Activated CD4-positive, alpha-beta memory T cell treated with anti-CD3 and anti-CD28 coated beads for 36 hours (primary cell): ENCODE results near the gene CARD14. TPM values are rescaled to one million over a fixed set of nuclear protein-coding genes. Genes with fewer than 3 reads are reported as not detected.

Experiments
- CTCF ChIA-PET: fragments of 350-600 bp; sonication (Branson Sonifier 250); formaldehyde crosslinking; loops from one replicate; lab custom pipeline; 2021; ENCODE audit warnings: antibody characterized with exemption, inconsistent platforms; lab: Charles Lee
- POLR2A ChIA-PET: fragments of 350-600 bp; sonication (Branson Sonifier 250); formaldehyde crosslinking; loops from one replicate; lab custom pipeline; 2021; ENCODE audit warnings: antibody characterized with exemption; lab: Charles Lee
- DNase-seq: peaks from one replicate; pipeline ENCODE4 v3.0.0-alpha.2; 2020
- H3K27ac Mint-ChIP-seq: one replicate; pipeline ENCODE4 v1.8.0; 2021; ENCODE audit warnings: mixed read lengths
- H3K27me3 Mint-ChIP-seq: one replicate; pipeline ENCODE4 v1.8.0; 2021; ENCODE audit warnings: mixed read lengths
- H3K36me3 Mint-ChIP-seq: one replicate; pipeline ENCODE4 v1.8.0; 2021; ENCODE audit warnings: mixed read lengths
- H3K4me1 Mint-ChIP-seq: one replicate; pipeline ENCODE4 v1.8.0; 2021; ENCODE audit warnings: low read depth, mixed read lengths
- H3K4me3 Mint-ChIP-seq: one replicate; pipeline ENCODE4 v1.8.0; 2021; ENCODE audit warnings: mild to moderate bottlenecking, mixed read lengths
- H3K9me3 Mint-ChIP-seq: one replicate; pipeline ENCODE4 v1.8.0; 2021; ENCODE audit warnings: mixed read lengths
- intact Hi-C: fragments of 100-400 bp; cut with micrococcal nuclease; formaldehyde crosslinking; loops from one replicate; pipeline ENCODE4 v1.15.1; 2023
- total RNA-seq, 2 experiments: library from RNA; stranded (reverse); gene quantifications; one replicate each; pipeline ENCODE4 v1.2.3, GENCODE V29; 2021

Gene CARD14
- total RNA-seq, 2 experiments from 2014 or later, result not detected

DNA sequence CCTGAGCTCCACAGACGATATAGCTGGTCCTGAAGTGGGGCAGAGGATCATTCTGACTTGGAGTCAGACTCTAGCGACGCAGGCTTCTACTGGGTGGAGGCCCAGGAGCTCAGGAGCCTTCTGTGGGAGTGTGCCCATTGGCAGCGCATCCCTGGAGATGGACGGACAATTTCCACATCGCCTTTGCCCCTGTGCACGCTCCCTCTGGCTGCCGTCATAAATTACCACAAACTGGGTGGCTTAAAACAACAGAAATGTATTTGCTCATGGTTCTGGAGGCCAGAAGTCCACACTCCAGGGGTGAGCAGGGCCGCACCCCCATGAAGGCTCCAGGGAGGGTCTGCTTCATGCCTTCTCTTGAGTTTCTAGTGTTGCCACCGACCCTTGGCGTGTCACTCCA, 6.9 kb downstream of the CARD14 start:
- H3K36me3 Mint-ChIP-seq, result no peaks in the 10 kb centered on the region
- peaks cover 2% of the 10 kb centered on the region for H3K27me3 Mint-ChIP-seq
- ChIA-PET POLR2A (no interaction called here), CTCF (no interaction called here)
- no peak overlapping the region for H3K27ac Mint-ChIP-seq
- no peaks in the 10 kb centered on the region for H3K9me3 Mint-ChIP-seq
- no peak for DNase-seq
- H3K4me3 Mint-ChIP-seq, result no peak overlapping the region
- H3K4me1 Mint-ChIP-seq, result no peaks in the 10 kb centered on the region
- intact Hi-C loops, result no loop called here

DNA sequence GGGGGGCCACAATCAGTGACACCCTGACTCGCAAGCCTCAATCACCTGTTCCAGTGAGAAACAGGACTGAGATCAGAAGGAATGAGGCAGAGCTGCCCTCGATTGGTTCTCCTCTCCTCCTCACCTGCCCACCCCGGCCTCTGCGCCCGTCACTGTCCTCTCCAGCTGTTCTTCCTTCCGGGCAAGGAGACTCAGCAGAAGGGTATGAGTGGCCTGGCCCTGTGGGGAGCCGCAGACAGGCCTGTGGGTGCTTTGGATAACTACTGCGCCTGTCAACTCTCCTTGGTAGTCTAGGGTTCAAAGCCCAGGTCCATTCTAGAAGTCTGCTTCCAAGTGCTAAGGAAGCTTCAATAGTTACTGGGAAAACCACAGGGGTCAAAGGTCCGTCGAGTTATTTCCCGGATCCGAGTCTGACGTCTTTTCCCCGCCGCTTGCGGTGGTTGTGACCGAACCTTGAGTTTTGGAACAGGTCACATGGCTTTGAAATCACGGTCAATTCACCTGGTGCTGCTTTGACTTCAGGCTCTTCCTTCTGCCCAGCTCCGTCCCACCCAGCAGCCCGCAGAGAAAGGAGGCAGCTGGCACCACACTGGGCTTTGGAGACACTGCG, 8.3 kb downstream of the CARD14 start:
- intact Hi-C loops, result no loop called here
- Mint-ChIP-seq H3K9me3 (no peaks in the 10 kb centered on the region), H3K36me3 (no peaks in the 10 kb centered on the region), H3K4me3 (no peak overlapping the region), H3K27ac (no peak overlapping the region), H3K27me3 (peaks cover 4% of the 10 kb centered on the region), H3K4me1 (no peaks in the 10 kb centered on the region)
- DNase-seq, result no peak
- CTCF ChIA-PET, result no interaction called here
- POLR2A ChIA-PET, result no interaction called here

DNA sequence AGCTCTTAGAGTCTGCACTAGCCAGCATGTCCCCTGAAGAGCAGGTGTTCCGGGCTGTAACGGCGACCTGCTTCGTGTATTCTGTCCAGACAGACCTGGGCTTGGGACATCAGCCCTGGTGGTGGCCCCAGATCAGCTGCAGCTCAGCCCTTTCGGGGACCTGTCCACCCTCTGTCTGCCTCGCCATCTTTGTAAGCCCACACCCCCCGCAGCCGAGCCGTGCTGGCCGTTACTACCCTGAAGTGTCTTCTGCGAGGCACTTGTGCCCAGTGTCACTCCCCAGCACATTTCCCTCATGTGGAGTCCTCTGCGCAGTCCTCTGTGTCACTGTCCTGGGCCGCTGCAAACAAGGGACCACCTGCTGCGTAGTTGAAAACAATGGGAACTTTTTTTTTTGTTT, 10.4 kb downstream of the CARD14 start:
- no peak for DNase-seq
- intact Hi-C loops, result no loop called here
- CTCF ChIA-PET, result no interaction called here
- H3K4me1 Mint-ChIP-seq, result no peaks in the 10 kb centered on the region
- POLR2A ChIA-PET, result no interaction called here
- peaks cover 4% of the 10 kb centered on the region for H3K27me3 Mint-ChIP-seq
- no peaks in the 10 kb centered on the region for H3K36me3 Mint-ChIP-seq
- H3K9me3 Mint-ChIP-seq, result no peaks in the 10 kb centered on the region
- H3K27ac Mint-ChIP-seq, result no peak overlapping the region
- H3K4me3 Mint-ChIP-seq, result no peak overlapping the region

DNA sequence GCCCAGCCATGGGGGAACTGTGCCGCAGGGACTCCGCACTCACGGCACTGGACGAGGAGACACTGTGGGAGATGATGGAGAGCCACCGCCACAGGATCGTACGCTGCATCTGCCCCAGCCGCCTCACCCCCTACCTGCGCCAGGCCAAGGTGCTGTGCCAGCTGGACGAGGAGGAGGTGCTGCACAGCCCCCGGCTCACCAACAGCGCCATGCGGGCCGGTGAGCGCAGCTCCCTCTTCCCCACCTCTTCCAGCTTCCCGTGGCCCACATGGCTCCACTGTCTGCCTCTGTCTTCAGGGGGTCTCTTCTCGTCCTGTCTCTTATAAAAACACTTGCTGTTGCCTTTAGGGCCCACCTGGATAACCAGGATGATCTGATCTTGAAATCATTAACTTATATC, 11.6 kb downstream of the CARD14 start:
- H3K27me3 Mint-ChIP-seq, result peaks cover 4% of the 10 kb centered on the region
- H3K36me3 Mint-ChIP-seq, result no peaks in the 10 kb centered on the region
- POLR2A ChIA-PET, result interaction anchor here (0.6 kb wide), 1 partner anchor 92 kb away, joined by 3 read pairs; no protein-coding TSS in a partner anchor
- CTCF ChIA-PET, result interaction anchor here (0.6 kb wide), 1 partner anchor 359 kb away, joined by 3 read pairs; no protein-coding TSS in a partner anchor
- H3K4me1 Mint-ChIP-seq, result no peaks in the 10 kb centered on the region
- no peak overlapping the region for H3K27ac Mint-ChIP-seq
- no peak for DNase-seq
- no peak overlapping the region for H3K4me3 Mint-ChIP-seq
- intact Hi-C loops, result no loop called here
- no peaks in the 10 kb centered on the region for H3K9me3 Mint-ChIP-seq

DNA sequence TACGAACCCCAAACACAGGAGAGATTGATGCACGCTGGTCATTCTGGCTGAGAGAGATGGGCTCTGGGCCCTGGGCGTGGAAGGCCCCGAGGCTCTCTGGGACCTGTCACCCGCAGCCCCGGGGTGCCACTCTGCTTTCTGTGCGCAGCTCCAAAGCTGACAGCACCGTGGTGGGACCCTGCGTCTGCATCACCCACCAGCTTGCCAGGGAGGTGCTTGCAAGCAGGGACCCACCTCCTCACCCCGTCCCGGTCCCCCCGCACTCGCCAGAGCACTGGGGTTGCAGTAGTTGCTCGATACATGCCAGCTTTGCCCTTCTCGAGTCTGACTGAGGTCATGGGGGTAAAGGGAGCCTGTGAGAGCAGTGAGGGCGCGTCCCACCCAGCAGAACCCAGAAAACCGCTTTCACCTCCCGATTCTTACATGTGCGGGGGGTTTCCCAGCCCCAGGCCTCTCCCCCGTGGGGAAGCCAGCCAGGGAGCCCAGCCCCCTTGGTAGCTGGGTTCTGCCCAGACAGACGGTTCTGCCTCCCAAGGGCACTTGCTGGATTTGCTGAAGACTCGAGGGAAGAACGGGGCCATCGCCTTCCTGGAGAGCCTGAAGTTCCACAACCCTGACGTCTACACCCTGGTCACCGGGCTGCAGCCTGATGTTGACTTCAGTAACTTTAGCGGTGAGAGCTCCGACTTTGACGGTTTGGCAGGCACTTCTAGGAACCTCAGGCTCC, 12.5 kb downstream of the CARD14 start:
- POLR2A ChIA-PET, result no interaction called here
- CTCF ChIA-PET, result interaction anchor here (1.3 kb wide), 1 partner anchor 13 kb away, joined by 4 read pairs; no protein-coding TSS in a partner anchor

DNA sequence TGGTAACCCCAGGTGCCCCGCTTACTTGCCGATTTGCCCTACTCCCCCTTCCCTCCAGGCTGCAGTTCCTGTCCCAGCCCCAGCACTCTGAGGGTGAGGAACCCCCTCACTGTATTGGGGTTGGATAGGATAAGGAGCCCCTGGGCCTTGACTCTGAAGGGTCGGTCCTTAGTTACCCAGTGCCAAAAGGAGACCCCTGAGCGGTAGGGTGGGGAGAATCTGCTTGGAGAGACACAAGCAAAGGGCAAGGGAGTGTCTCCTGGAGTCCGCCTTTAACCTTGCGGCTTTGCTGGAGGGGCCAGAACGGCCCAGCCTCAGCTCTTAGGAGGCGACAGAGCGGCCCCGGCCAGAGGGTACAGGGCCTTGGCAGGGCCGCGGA, 13.0 kb downstream of the CARD14 start:
- Mint-ChIP-seq H3K27me3 (peaks cover 4% of the 10 kb centered on the region), H3K4me1 (no peaks in the 10 kb centered on the region), H3K36me3 (no peaks in the 10 kb centered on the region), H3K4me3 (no peak overlapping the region), H3K27ac (no peak overlapping the region), H3K9me3 (no peaks in the 10 kb centered on the region)
- intact Hi-C loops, result no loop called here
- DNase-seq, result no peak
- ChIA-PET POLR2A (no interaction called here), CTCF (interaction anchor here (1.3 kb wide), 1 partner anchor 13 kb away, joined by 4 read pairs; no protein-coding TSS in a partner anchor)

More for the DNA sequence above, 12.5 kb downstream of the CARD14 start:
- Mint-ChIP-seq H3K4me3 (no peak overlapping the region), H3K4me1 (no peaks in the 10 kb centered on the region), H3K27ac (no peak overlapping the region), H3K36me3 (no peaks in the 10 kb centered on the region), H3K27me3 (peaks cover 4% of the 10 kb centered on the region), H3K9me3 (no peaks in the 10 kb centered on the region)
- intact Hi-C loops, result no loop called here
- no peak for DNase-seq

DNA sequence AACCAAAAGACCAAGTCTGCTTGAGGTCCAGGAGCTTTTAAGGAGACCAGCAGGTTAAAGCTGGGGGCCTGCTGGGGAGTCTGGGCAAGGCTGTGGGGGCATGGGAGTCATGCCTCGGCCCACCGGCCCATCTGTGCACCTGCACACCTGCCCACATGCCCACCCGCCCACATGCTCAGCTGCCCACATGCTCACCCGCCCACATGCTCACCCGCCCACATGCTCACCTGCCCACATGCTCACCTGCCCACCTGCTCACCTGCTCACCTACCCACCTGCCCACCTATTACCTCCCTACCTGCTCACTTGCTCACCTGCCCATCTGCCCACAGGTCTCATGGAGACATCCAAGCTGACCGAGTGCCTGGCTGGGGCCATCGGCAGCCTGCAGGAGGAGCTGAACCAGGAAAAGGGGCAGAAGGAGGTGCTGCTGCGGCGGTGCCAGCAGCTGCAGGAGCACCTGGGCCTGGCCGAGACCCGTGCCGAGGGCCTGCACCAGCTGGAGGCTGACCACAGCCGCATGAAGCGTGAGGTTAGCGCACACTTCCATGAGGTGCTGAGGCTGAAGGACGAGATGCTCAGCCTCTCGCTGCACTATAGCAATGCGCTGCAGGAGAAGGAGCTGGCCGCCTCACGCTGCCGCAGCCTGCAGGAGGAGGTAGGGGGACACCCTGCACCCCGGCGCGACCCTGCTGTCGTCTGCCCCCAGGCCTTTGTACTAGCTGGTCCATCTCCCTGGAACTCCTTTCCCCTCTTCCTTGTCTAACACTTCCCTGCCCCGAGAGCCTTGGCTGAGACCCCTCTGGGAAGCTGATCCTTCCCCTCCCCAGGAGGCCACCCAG, 14.0 kb downstream of the CARD14 start:
- Mint-ChIP-seq H3K36me3 (no peaks in the 10 kb centered on the region), H3K27ac (no peak overlapping the region), H3K4me3 (no peak overlapping the region), H3K27me3 (peaks cover 4% of the 10 kb centered on the region), H3K9me3 (no peaks in the 10 kb centered on the region), H3K4me1 (no peaks in the 10 kb centered on the region)
- CTCF ChIA-PET, result interaction anchor here (1.1 kb wide), 1 partner anchor 13 kb away, joined by 3 read pairs; no protein-coding TSS in a partner anchor
- no peak for DNase-seq
- POLR2A ChIA-PET, result no interaction called here
- intact Hi-C loops, result no loop called here

DNA sequence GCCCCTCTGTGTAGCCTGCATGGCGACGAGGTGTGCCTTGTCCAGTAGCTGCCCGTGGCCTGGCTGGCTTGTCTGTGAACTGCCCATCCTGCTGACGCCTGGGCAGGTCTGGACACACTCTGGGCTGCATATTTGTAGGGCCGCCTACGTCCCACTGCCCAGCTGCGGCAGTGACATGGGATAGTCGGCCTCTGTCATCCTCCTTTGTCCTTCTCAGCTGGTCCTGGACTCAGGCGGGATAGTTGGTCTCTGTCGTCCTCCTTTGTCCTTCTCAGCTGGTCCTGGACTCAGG, 14.5 kb downstream of the CARD14 start:
- Mint-ChIP-seq H3K9me3 (no peaks in the 10 kb centered on the region), H3K4me1 (no peaks in the 10 kb centered on the region), H3K36me3 (no peaks in the 10 kb centered on the region), H3K4me3 (no peak overlapping the region), H3K27me3 (peaks cover 4% of the 10 kb centered on the region), H3K27ac (no peak overlapping the region)
- ChIA-PET POLR2A (no interaction called here), CTCF (interaction anchor here (1.1 kb wide), 1 partner anchor 12 kb away, joined by 3 read pairs; no protein-coding TSS in a partner anchor)
- intact Hi-C loops, result no loop called here
- no peak for DNase-seq

DNA sequence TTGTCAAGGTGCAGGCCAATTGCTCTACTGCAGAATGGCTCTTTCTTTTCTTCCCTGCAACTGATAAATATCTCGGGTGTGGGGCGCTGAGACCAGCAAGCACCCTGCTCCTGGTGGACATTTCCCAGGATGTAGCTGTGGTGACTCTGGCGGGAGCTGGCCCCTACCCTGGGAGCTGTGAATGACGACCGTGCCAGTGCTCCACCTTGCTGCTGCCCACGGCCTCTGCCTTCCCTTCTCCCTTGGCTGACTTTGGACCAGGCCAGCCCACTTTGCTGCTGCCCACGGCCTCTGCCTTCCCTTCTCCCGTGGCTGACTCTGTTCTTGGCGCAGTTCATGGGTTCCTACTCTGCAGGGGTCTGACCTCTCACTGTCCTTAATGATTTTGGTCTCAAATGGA, 16.1 kb downstream of the CARD14 start:
- Mint-ChIP-seq H3K27me3 (peaks cover 2% of the 10 kb centered on the region), H3K36me3 (no peaks in the 10 kb centered on the region), H3K27ac (no peak overlapping the region), H3K9me3 (no peaks in the 10 kb centered on the region), H3K4me1 (no peaks in the 10 kb centered on the region), H3K4me3 (no peak overlapping the region)
- DNase-seq, result no peak
- CTCF ChIA-PET, result no interaction called here
- POLR2A ChIA-PET, result no interaction called here
- intact Hi-C loops, result no loop called here

DNA sequence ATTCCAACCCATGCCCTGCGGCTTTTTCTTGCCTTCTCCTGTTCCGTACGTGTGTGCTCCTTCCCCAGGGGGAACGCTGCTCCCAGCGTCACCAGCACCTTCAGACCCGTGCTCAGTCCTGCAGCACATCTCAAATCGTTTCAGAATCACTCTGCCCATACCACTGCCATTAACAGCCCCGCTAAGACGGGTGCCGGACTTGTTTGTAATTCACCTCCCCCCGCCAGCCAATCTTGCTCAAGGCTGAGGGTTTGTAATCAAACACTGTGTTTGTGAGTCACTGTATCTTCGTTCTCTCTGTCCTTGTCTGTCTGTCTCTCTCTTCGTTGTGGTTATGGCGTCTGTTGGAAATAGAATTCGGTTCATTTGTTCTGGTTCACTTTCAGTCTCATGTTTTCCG, 17.3 kb downstream of the CARD14 start:
- no peaks in the 10 kb centered on the region for H3K36me3 Mint-ChIP-seq
- H3K27ac Mint-ChIP-seq, result no peak overlapping the region
- intact Hi-C loops, result no loop called here
- H3K4me3 Mint-ChIP-seq, result no peak overlapping the region
- no peak for DNase-seq
- no peaks in the 10 kb centered on the region for H3K4me1 Mint-ChIP-seq
- peaks cover 6% of the 10 kb centered on the region for H3K27me3 Mint-ChIP-seq
- ChIA-PET CTCF (no interaction called here), POLR2A (interaction anchor here (0.8 kb wide), 1 partner anchor 15 kb away, joined by 3 read pairs; no protein-coding TSS in a partner anchor)
- no peaks in the 10 kb centered on the region for H3K9me3 Mint-ChIP-seq

DNA sequence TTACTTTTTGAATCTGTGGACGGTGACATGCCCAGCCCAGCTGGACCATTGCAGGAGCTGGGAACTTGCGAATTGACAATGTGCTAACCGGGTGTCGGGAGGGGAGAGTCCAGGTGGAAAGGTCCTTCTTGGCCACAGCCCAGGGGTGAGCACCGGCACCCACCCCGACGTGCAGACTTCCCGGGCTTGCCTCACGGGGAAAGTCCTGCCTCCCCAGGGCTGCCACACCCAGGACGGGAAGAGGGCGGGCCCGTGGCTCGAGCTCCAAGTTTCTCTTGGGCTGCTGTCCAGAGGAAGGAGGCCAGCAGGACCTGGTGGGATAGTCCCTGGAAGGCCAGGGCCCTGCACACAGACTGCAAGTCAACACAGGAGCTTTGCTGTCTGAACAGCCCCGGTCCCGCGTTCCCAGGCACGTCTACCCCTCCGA, 17.7 kb downstream of the CARD14 start:
- H3K27me3 Mint-ChIP-seq, result peaks cover 7% of the 10 kb centered on the region
- intact Hi-C loops, result no loop called here
- ChIA-PET CTCF (interaction anchor here (0.9 kb wide), 1 partner anchor 9 kb away, joined by 3 read pairs; no protein-coding TSS in a partner anchor), POLR2A (interaction anchor here (0.8 kb wide), 1 partner anchor 14 kb away, joined by 3 read pairs; no protein-coding TSS in a partner anchor)
- no peaks in the 10 kb centered on the region for H3K36me3 Mint-ChIP-seq
- H3K4me1 Mint-ChIP-seq, result no peaks in the 10 kb centered on the region
- H3K27ac Mint-ChIP-seq, result no peak overlapping the region
- no peak overlapping the region for H3K4me3 Mint-ChIP-seq
- no peaks in the 10 kb centered on the region for H3K9me3 Mint-ChIP-seq
- no peak for DNase-seq

DNA sequence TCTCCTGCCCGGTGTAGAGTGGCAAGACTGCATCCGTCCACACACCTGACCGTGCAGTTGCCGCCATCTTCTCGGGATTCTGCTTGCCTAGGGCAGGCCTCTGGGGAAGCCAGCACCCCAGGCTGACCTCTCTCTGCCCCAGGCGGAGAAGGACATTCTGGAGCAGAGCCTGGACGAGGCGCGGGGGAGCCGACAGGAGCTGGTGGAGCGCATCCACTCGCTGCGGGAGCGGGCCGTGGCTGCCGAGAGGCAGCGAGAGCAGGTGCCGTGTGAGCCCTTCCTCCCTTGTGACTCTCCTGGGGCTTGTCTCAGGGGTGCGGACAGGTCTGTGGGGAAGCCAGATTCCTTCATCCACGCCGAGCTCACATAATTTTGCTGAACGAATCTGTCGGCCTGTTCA, 19.8 kb downstream of the CARD14 start:
- H3K4me3 Mint-ChIP-seq, result no peak overlapping the region
- no peak overlapping the region for H3K27ac Mint-ChIP-seq
- intact Hi-C loops, result no loop called here
- H3K36me3 Mint-ChIP-seq, result no peaks in the 10 kb centered on the region
- CTCF ChIA-PET, result no interaction called here
- DNase-seq, result no peak
- H3K9me3 Mint-ChIP-seq, result no peaks in the 10 kb centered on the region
- no peaks in the 10 kb centered on the region for H3K4me1 Mint-ChIP-seq
- POLR2A ChIA-PET, result no interaction called here
- H3K27me3 Mint-ChIP-seq, result peaks cover 7% of the 10 kb centered on the region
